A172 (cell line): ENCODE results near the gene PGA4. TPM values are rescaled to one million over a fixed set of nuclear protein-coding genes. Genes with fewer than 3 reads are reported as not detected.

Experiments used
- DNase-seq: peaks from one replicate; pipeline ENCODE4 v3.0.0-alpha.2; 2015; ENCODE audit warnings: low spot score
- total RNA-seq: library from RNA; depleted of rRNA; stranded (reverse); fragments of >200 nt; shearing (Covaris generic); gene quantifications from 2 replicates; pipeline ENCODE4 v1.2.3, GENCODE V29; 2014; rRNA removed

The PGA4 gene
- total RNA-seq, 1 experiment from 2014 or later = not detected

GRCh38 chr11:61279934-61280659 is 58.0 kb downstream of the PGA4 start:
- no peak for DNase-seq

- no peak for DNase-seq
Observed at GRCh38 chr11:61280883-61281580, 58.9 kb downstream of the PGA4 start.

Other genes starting within 250 kb of the PGA4 start
- gene CD5, start 119.9 kb upstream of the PGA4 start, total RNA-seq = not detected in 2 replicates
- gene VPS37C, start 60.9 kb upstream of the PGA4 start, total RNA-seq = 9.1 and 9.7 TPM in 2 replicates
- not detected in 2 replicates for gene PGA3, start 18.8 kb upstream of the PGA4 start, total RNA-seq
- 0.17 TPM in 1 of 2 replicates, not detected in the other for gene PGA5, start 18.8 kb downstream of the PGA4 start, total RNA-seq
- 0.05 TPM in 1 of 2 replicates, not detected in the other for gene VWCE, start 73.0 kb downstream of the PGA4 start, total RNA-seq
- gene DDB1, start 110.8 kb downstream of the PGA4 start, total RNA-seq = 153 and 155 TPM in 2 replicates
- 34.7 and 45.9 TPM in 2 replicates for gene TKFC, start 110.9 kb downstream of the PGA4 start, total RNA-seq
- gene CYB561A3, start 139.5 kb downstream of the PGA4 start, total RNA-seq = 37.1 and 45.0 TPM in 2 replicates
- 10.8 and 41.9 TPM in 2 replicates for gene TMEM138, start 140.0 kb downstream of the PGA4 start, total RNA-seq
- gene TMEM216, start 170.2 kb downstream of the PGA4 start, total RNA-seq = not detected in 2 replicates
- gene CPSF7, start 207.6 kb downstream of the PGA4 start, total RNA-seq = 26.9 and 34.3 TPM in 2 replicates
- 40.3 and 40.6 TPM in 2 replicates for gene SDHAF2, start 207.8 kb downstream of the PGA4 start, total RNA-seq